ENCODE results near the gene GMPR2. TPM values are rescaled to one million over a fixed set of nuclear protein-coding genes. Genes with fewer than 3 reads are reported as not detected.

Gene GMPR2
- total RNA-seq, 4 donors from 2014 or later, result 68.8 to 237 (median 110) TPM

GRCh38 chr14:24272467-24272866 is 39.7 kb downstream of the GMPR2 start:
- H3K27ac ChIP-seq, result no peak overlapping the region
- intact Hi-C loops (cut with DNase I), result no loop called here
- 96 to 98% methylated on average over 2 of the region's 2 CpGs for WGBS, 2 donors

GRCh38 chr14:24273422-24273998 is 40.8 kb downstream of the GMPR2 start:
- Histone ChIP-seq H3K27ac (no peak overlapping the region), H3K4me3 (replicated peaks in 1 of 3) (no peak overlapping the region), H3K4me1 (peaks cover 8 to 18% of the 10 kb centered on the region in 2 donors), H3K36me3 (no peaks in the 10 kb centered on the region), H3K9me3 (no peaks in the 10 kb centered on the region), H3K27me3 (no peaks in the 10 kb centered on the region)
- no peak for DNase-seq
- intact Hi-C loops (cut with DNase I), result no loop called here
- WGBS, 2 donors, result 82 to 92% methylated on average over 3 of the region's 3 CpGs
- TF ChIP-seq, protein P1, sequence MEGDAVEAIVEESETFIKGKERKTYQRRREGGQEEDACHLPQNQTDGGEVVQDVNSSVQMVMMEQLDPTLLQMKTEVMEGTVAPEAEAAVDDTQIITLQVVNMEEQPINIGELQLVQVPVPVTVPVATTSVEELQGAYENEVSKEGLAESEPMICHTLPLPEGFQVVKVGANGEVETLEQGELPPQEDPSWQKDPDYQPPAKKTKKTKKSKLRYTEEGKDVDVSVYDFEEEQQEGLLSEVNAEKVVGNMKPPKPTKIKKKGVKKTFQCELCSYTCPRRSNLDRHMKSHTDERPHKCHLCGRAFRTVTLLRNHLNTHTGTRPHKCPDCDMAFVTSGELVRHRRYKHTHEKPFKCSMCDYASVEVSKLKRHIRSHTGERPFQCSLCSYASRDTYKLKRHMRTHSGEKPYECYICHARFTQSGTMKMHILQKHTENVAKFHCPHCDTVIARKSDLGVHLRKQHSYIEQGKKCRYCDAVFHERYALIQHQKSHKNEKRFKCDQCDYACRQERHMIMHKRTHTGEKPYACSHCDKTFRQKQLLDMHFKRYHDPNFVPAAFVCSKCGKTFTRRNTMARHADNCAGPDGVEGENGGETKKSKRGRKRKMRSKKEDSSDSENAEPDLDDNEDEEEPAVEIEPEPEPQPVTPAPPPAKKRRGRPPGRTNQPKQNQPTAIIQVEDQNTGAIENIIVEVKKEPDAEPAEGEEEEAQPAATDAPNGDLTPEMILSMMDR (IDR thresholded peaks at IDR 0.05), result no peak
- TF ChIP-seq POLR2A (IDR thresholded peaks at IDR 0.05), result no peak

More at GRCh38 chr14:24272467-24272866, 39.7 kb downstream of the GMPR2 start:
- H3K27me3 ChIP-seq, result no peaks in the 10 kb centered on the region
- no peak for DNase-seq
- peaks cover 2 to 7% of the 10 kb centered on the region in 2 donors for H3K36me3 ChIP-seq
- H3K4me1 ChIP-seq, result peaks cover 8 to 18% of the 10 kb centered on the region in 2 donors
- H3K4me3 ChIP-seq (replicated peaks in 1 of 3), result no peak overlapping the region
- no peak for TF ChIP-seq POLR2A (IDR thresholded peaks at IDR 0.05)
- TF ChIP-seq, protein P1 (IDR thresholded peaks at IDR 0.05), result no peak
- no peaks in the 10 kb centered on the region for H3K9me3 ChIP-seq

GRCh38 chr14:24274101-24274543 is 41.4 kb downstream of the GMPR2 start:
- H3K27me3 ChIP-seq, result no peaks in the 10 kb centered on the region
- TF ChIP-seq, protein P1 (IDR thresholded peaks at IDR 0.05), result no peak
- TF ChIP-seq POLR2A (IDR thresholded peaks at IDR 0.05), result no peak
- H3K27ac ChIP-seq, result no peak overlapping the region
- H3K4me3 ChIP-seq (replicated peaks in 1 of 3), result no peak overlapping the region
- intact Hi-C loops (cut with DNase I), result no loop called here
- no peaks in the 10 kb centered on the region for H3K36me3 ChIP-seq
- H3K9me3 ChIP-seq, result no peaks in the 10 kb centered on the region
- H3K4me1 ChIP-seq, result peaks cover 8 to 18% of the 10 kb centered on the region in 2 donors
- DNase-seq, result no peak
- WGBS, 2 donors, result 89 to 92% methylated on average over 3 of the region's 3 CpGs

GRCh38 chr14:24277071-24277470 is 44.3 kb downstream of the GMPR2 start:
- intact Hi-C loops (cut with DNase I), result no loop called here
- Histone ChIP-seq H3K4me3 (replicated peaks in 1 of 3) (no peak overlapping the region), H3K9me3 (no peaks in the 10 kb centered on the region), H3K36me3 (no peaks in the 10 kb centered on the region), H3K27me3 (no peaks in the 10 kb centered on the region), H3K27ac (no peak overlapping the region), H3K4me1 (peaks cover under 1 to 13% of the 10 kb centered on the region in 2 donors)
- no peak for DNase-seq
- TF ChIP-seq, protein P1 (IDR thresholded peaks at IDR 0.05), result no peak
- TF ChIP-seq POLR2A (IDR thresholded peaks at IDR 0.05), result no peak
- 91 to 96% methylated on average over 6 of the region's 6 CpGs for WGBS, 2 donors

DNA sequence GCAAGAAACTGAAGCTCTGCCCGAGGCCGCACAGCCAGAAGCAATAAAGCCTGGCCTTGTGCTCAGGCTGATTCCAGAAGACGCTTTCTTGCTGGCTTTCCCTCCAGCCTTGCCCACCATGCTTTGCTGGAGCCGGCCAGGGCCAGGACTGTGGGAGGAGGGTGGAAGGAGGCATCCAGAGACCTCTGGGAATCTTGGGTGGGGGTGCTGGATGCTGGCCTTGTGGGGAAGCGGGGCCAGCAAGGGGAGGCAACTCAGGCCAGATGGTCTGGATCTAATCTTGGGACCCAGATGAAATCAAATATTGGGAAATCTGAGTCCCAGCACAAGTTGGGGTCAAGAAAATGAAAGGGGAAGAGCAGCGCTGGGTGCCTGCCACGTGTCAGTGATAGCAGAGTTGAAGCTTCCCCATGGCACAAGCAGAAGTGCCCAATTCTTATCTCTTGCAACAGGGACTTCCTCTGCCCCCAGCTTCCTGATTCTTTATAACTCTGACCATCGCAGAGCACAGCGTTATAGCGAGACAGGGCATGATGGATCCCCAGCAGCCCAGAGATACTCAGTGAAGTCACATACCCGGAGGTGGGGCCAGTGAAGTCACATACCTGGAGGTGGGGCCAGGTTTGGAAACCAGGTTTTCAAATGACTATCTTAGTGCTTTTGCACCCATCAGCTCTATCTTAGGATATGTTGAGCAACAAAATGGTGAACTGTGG is 45.0 kb downstream of the GMPR2 start:
- intact Hi-C loops (cut with DNase I), result no loop called here
- Histone ChIP-seq H3K4me1 (peaks cover 0 to 12% of the 10 kb centered on the region in 2 donors), H3K27ac (no peak overlapping the region), H3K9me3 (no peaks in the 10 kb centered on the region), H3K36me3 (no peaks in the 10 kb centered on the region), H3K4me3 (replicated peaks in 1 of 3) (no peak overlapping the region), H3K27me3 (no peaks in the 10 kb centered on the region)
- 81 to 85% methylated on average over 11 of the region's 11 CpGs for WGBS, 2 donors
- no peak for DNase-seq
- no peak for TF ChIP-seq POLR2A (IDR thresholded peaks at IDR 0.05)
- TF ChIP-seq, protein P1 (IDR thresholded peaks at IDR 0.05), result no peak

Data from thyroid gland (tissue), 4 donors.